Mucosa of stomach (tissue), 1 donor: ENCODE results near the gene CTXND1.

Source experiments
- H3K27me3 ChIP-seq: one replicate; pipeline ENCODE4 v1.7.0; 2013; ENCODE audit warnings: mild to moderate bottlenecking, low read length; ENCODE audit not compliant: control insufficient read depth, insufficient read depth
- H3K36me3 ChIP-seq: one replicate; pipeline ENCODE4 v1.7.0; 2013; ENCODE audit warnings: low read length; ENCODE audit not compliant: control insufficient read depth, insufficient read depth
- H3K4me1 ChIP-seq: one replicate; pipeline ENCODE4 v1.7.0; 2013; ENCODE audit warnings: mild to moderate bottlenecking, low read length; ENCODE audit not compliant: control insufficient read depth, insufficient read depth
- H3K4me3 ChIP-seq: one replicate; pipeline ENCODE4 v1.7.0; 2013; ENCODE audit warnings: low read length
- H3K9ac ChIP-seq: one replicate; pipeline ENCODE4 v1.7.0; 2013; ENCODE audit warnings: mild to moderate bottlenecking, low read length, moderate library complexity
- H3K9me3 ChIP-seq: one replicate; pipeline ENCODE4 v1.7.0; 2013; ENCODE audit warnings: mild to moderate bottlenecking, low read length, moderate library complexity; ENCODE audit not compliant: control insufficient read depth
- donor health status: Pancreatic carcinoma.

CTXND1 gene

GRCh38 chr15:80251428-80252120, 439 bp downstream of the CTXND1 start:
- H3K4me1 ChIP-seq: no peaks in the 10 kb centered on the region
- no peak overlapping the region for H3K9ac ChIP-seq
- H3K27me3 ChIP-seq: peaks cover 52% of the 10 kb centered on the region
- no peaks in the 10 kb centered on the region for H3K36me3 ChIP-seq
- no peak overlapping the region for H3K4me3 ChIP-seq
- no peaks in the 10 kb centered on the region for H3K9me3 ChIP-seq

DNA sequence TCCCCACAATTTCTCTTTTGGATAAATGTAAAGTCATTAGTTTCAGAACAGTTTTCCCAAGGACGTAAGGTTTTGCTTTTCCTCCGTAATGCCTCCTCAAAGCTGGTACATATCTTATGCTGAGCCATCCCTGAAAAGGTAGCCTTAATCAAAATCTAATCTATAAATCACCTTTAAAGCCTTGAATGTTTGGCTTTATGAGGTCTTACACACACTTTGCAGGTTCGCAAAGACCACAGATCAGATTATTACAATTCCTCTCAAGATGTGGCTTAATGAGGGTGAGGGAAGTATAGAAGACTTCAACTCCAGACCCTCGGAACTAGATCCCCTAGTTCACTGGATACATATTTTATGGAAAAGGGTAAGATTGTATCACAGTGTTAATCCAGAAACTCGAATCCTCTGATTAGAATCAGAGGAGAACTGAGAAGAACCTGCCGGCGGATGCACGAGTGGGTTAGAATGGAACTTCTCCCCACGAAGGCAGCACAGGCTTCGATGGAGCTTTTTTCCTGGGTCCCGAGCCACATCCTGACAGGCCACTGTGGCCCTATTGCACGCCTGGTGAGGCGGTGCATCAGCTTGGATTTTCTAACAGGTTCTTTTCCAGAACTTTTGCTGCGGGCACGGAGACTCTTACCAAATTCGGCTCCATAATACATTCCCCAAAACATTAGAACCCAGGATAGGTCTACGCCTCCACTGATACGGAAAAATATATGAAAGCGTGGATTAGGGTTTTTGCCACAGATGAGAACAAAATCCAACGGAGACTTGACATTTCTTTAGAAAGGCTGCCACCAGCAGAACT, 1.2 kb downstream of the CTXND1 start:
- Histone ChIP-seq H3K27me3 (peaks cover 52% of the 10 kb centered on the region), H3K9ac (no peak overlapping the region)

DNA sequence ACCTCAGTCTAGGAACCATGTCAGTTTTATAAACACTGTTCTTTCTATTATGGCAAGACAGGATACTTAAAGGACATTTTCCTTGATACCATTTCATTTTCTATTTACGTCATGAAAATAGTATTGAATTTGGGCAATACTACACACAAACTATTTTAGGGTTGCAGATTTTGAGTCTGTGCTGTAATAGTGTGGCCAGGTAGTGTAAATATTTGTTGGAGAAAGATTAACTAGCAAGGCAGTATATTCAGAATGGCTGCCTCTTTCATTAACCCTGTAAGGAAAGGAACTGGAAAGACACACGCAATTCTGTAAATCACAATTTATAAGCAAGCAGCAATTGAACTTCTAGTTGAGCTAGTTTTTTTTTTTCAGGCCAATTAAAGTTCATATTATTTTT, 2.0 kb downstream of the CTXND1 start:
- H3K27me3 ChIP-seq: peaks cover 52% of the 10 kb centered on the region
- no peaks in the 10 kb centered on the region for H3K9me3 ChIP-seq
- H3K4me1 ChIP-seq: no peaks in the 10 kb centered on the region
- H3K36me3 ChIP-seq: no peaks in the 10 kb centered on the region
- no peak overlapping the region for H3K4me3 ChIP-seq
- no peak overlapping the region for H3K9ac ChIP-seq

More for the DNA sequence above, 1.2 kb downstream of the CTXND1 start:
- Histone ChIP-seq H3K4me1 (no peaks in the 10 kb centered on the region), H3K36me3 (no peaks in the 10 kb centered on the region), H3K9me3 (no peaks in the 10 kb centered on the region), H3K4me3 (no peak overlapping the region)

DNA sequence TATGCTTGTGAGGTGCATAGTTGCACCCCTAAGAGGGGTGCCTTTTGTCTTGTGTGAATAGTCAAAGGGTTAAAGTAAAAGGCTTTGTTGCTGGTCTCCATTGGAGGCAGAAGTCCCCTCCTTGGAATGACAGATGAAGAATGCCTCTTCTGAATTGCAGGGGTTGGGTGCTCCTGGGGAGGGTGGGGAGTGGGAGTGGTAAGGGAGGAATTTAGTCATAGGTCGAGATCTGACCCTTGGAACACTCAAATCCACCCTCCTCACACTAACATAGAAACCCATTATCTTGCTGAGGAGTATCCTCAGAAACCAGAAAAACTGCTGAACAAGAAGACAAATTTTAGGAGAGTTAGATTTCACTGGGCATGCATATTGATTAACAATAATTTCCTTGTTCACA, 4.7 kb downstream of the CTXND1 start:
- Histone ChIP-seq H3K4me1 (no peaks in the 10 kb centered on the region), H3K9me3 (no peaks in the 10 kb centered on the region), H3K36me3 (no peaks in the 10 kb centered on the region), H3K9ac (no peak overlapping the region), H3K4me3 (no peak overlapping the region), H3K27me3 (peaks cover 41% of the 10 kb centered on the region)

DNA sequence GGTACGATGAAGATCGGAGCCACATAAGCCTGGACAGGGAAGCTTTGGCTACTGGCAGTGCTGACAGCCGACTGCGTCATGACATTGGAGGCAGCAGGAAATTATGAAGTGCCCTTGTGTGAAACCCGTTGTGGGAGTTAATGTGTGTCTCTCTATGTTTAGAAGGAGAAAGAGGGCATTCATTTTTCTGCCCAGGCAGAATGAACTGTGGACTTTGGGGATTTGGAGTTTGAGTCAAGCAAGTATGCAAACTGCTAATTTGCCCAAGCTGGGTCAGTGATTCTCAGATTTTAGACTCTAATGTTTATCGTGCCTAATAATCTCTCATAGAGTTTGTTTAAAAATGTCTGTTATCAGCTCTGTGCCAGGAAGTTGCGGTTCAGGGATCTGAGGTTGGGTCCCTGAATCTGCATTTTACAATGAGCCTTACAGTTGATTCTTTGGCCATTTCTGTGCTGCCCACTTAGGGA, 5.6 kb downstream of the CTXND1 start:
- Histone ChIP-seq H3K4me3 (no peak overlapping the region), H3K27me3 (peaks cover 40% of the 10 kb centered on the region), H3K9ac (no peak overlapping the region), H3K9me3 (no peaks in the 10 kb centered on the region), H3K36me3 (no peaks in the 10 kb centered on the region), H3K4me1 (no peaks in the 10 kb centered on the region)

- peaks cover 9% of the 10 kb centered on the region for H3K27me3 ChIP-seq
- H3K4me3 ChIP-seq: no peak overlapping the region
- no peaks in the 10 kb centered on the region for H3K36me3 ChIP-seq
- no peak overlapping the region for H3K9ac ChIP-seq
- H3K4me1 ChIP-seq: no peaks in the 10 kb centered on the region
- H3K9me3 ChIP-seq: no peaks in the 10 kb centered on the region
These were observed 9.2 kb downstream of the CTXND1 start for GRCh38 chr15:80242802-80243201.

- H3K9me3 ChIP-seq: no peaks in the 10 kb centered on the region
- peaks cover 9% of the 10 kb centered on the region for H3K27me3 ChIP-seq
- no peaks in the 10 kb centered on the region for H3K4me1 ChIP-seq
These were observed 9.8 kb downstream of the CTXND1 start for GRCh38 chr15:80242132-80242769.

DNA sequence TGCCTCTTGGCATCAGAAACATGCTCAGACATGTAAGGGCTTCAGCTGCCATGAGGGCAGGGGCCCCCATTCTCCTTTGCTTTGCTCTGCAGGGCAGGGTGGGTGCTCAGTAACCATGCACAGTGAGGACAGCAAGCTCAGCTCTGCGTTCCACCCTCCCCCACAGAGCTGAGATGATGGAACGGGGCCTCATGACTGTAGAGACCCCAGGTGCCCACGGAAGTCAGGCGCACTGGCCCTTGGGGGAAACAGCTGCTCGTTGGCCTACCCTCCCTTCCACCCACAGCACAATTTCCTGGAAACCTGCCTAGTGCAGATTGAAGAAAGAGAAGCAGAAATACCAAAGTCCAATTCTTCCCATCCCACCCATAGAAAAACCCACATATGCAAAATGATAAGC, 10.5 kb downstream of the CTXND1 start:
- H3K4me1 ChIP-seq: no peaks in the 10 kb centered on the region
- H3K36me3 ChIP-seq: no peaks in the 10 kb centered on the region
- no peak overlapping the region for H3K4me3 ChIP-seq
- peaks cover 9% of the 10 kb centered on the region for H3K27me3 ChIP-seq
- no peaks in the 10 kb centered on the region for H3K9me3 ChIP-seq
- no peak overlapping the region for H3K9ac ChIP-seq

More at GRCh38 chr15:80242132-80242769, 9.8 kb downstream of the CTXND1 start:
- Histone ChIP-seq H3K4me3 (no peak overlapping the region), H3K9ac (no peak overlapping the region), H3K36me3 (no peaks in the 10 kb centered on the region)

DNA sequence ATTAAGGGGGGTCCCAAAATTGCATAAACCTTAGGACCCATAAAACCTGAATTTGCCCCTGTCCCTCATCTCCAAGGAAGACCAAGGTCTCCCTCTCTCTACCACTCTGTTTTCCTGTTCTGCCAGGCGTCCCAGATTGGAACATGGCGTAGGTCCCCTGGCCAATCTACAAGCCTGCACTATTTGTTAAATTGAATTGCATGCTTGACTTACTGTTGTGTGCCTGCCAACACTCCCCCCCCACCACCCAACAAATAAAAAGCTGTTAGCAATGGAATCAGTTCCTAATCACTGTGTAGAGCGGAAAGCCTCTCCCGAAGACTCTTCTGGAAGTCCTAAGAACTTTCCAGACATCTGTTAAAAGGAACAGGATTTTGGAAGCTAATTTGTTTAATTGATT, 11.7 kb downstream of the CTXND1 start:
- H3K9me3 ChIP-seq: no peaks in the 10 kb centered on the region
- no peak overlapping the region for H3K9ac ChIP-seq
- no peaks in the 10 kb centered on the region for H3K4me1 ChIP-seq
- peaks cover 9% of the 10 kb centered on the region for H3K27me3 ChIP-seq
- no peaks in the 10 kb centered on the region for H3K36me3 ChIP-seq
- H3K4me3 ChIP-seq: no peak overlapping the region

DNA sequence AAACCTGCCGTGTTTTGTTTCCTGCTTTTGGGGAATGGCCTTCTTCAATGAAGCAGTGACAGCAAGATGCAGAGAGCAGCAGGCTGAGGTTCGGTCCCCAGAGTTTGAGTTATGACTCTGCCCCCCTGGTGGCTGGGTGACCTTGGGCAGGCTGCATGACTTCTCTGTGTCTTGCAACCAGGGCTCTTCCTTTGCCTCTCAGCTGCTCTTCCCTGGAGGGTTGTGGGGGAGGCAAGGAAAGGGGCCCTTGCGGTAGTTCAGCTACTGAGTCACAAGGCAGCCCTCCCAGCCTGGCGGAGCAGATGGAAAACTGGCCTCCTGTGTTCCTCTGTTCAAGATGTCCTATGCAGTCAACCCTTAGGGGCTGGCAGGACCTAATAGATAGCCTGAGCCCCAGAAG, 17.1 kb downstream of the CTXND1 start:
- H3K9me3 ChIP-seq: no peaks in the 10 kb centered on the region
- no peaks in the 10 kb centered on the region for H3K4me1 ChIP-seq
- H3K9ac ChIP-seq: no peak overlapping the region
- no peak overlapping the region for H3K4me3 ChIP-seq
- H3K36me3 ChIP-seq: no peaks in the 10 kb centered on the region
- H3K27me3 ChIP-seq: peaks cover 3% of the 10 kb centered on the region

DNA sequence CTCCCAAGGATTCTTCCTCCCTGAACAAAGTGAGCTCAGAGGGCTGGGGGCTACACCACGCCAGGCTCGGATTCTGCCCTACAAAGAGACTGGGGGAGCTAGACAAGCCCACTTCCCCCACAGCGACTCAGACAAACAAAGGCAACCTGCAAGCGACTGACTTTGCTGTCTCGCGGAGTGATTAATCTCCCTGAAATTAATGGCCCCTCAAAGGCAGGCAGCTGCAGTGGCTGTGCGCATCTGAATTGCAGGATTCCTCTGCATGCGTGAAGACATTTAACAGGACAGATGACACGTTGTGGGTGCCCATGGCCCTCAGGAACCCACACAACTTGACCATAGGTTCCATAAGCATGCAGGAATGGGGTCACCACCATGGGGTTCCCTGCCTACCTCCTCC, 18.4 kb downstream of the CTXND1 start:
- Histone ChIP-seq H3K9ac (no peak overlapping the region), H3K4me3 (no peak overlapping the region), H3K9me3 (no peaks in the 10 kb centered on the region), H3K4me1 (no peaks in the 10 kb centered on the region), H3K36me3 (no peaks in the 10 kb centered on the region), H3K27me3 (peaks cover 3% of the 10 kb centered on the region)

DNA sequence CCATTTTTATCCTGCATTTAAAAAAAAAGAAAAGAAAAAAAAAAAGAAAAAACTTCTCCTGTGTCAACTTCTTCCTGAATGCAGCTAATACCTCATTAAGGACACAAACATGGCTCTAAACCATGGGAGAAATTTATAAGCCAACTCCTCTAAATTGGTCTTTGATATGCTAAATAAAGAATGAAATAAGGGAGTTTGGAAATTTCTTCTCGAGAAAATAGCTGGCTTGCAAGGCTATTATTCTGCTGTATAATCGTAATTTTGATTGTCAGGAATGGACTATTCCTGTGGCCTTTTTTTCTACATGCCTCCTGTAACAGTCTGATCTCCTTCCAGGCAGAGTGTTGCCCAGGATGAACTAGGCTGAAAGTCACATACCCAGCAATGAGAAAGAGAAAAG, 20.6 kb downstream of the CTXND1 start:
- no peak overlapping the region for H3K9ac ChIP-seq
- H3K4me3 ChIP-seq: no peak overlapping the region
- H3K9me3 ChIP-seq: no peaks in the 10 kb centered on the region
- H3K36me3 ChIP-seq: no peaks in the 10 kb centered on the region
- H3K4me1 ChIP-seq: no peaks in the 10 kb centered on the region
- H3K27me3 ChIP-seq: peaks cover 3% of the 10 kb centered on the region
